IMR-90 (cell line): ENCODE measurements around the gene MAPK9. TPM values are rescaled to one million over a fixed set of nuclear protein-coding genes. Genes with fewer than 3 reads are reported as not detected.

Experiments used
- ATAC-seq: fragments of 200-7000 bp; cut with Tn5 transposase; 2 replicates; pipeline ENCODE4 v1.9.1; 2020; ENCODE audit warnings: low read depth, mild to moderate bottlenecking, moderate library complexity
- BruUV-seq: library from RNA; stranded (reverse); fragments of 400-500 nt; replicated peaks from 2 replicates; lab custom pipeline; 2021; lab: Mats Ljungman, UMichigan
- CTCF ChIA-PET: fragments of 300-600 bp; formaldehyde crosslinking; extraction: SDS; loops from one replicate; lab custom pipeline; 2021; ENCODE audit warnings: antibody characterized with exemption; lab: Yijun Ruan, JAX
- POLR2A ChIA-PET: fragments of 300-600 bp; sonication (Branson Sonifier 250); formaldehyde crosslinking; loops from one replicate; lab custom pipeline; 2022; ENCODE audit warnings: antibody characterized with exemption; ENCODE audit not compliant: unreplicated experiment; lab: Charles Lee
- DNase-seq: peaks from one replicate; pipeline ENCODE4 v3.0.0; 2013
- H2AFZ ChIP-seq: replicated peaks from 2 replicates; pipeline ENCODE3; 2013; ENCODE audit warnings: low read length, mild to moderate bottlenecking; ENCODE audit not compliant: poor library complexity
- H2AK5ac ChIP-seq: 2 replicates; pipeline ENCODE4 v1.6.1; 2013; ENCODE audit warnings: low read depth, low read length, inconsistent platforms
- H2AK9ac ChIP-seq: replicated peaks from 2 replicates; pipeline ENCODE3; 2013; ENCODE audit warnings: mild to moderate bottlenecking, low read depth, low read length, moderate library complexity; ENCODE audit not compliant: poor library complexity
- H2BK120ac ChIP-seq: 2 replicates; pipeline ENCODE4 v1.6.1; 2013; ENCODE audit warnings: low read depth, low read length, inconsistent platforms
- H2BK15ac ChIP-seq: 3 replicates; pipeline ENCODE4 v1.6.1; 2013; ENCODE audit warnings: low read depth, low read length, inconsistent platforms
- H2BK20ac ChIP-seq: 2 replicates; pipeline ENCODE4 v1.6.1; 2013; ENCODE audit warnings: low read depth, mild to moderate bottlenecking, inconsistent platforms, low read length, moderate library complexity
- H2BK5ac ChIP-seq: 2 replicates; pipeline ENCODE4 v1.6.1; 2013; ENCODE audit warnings: mild to moderate bottlenecking, low read depth, low read length, inconsistent platforms; ENCODE audit not compliant: poor library complexity, severe bottlenecking
- H3K14ac ChIP-seq: replicated peaks from 2 replicates; pipeline ENCODE4 v1.6.1; 2013; ENCODE audit warnings: low read depth, low read length, inconsistent platforms
- H3K18ac ChIP-seq: 2 replicates; pipeline ENCODE4 v1.6.1; 2013; ENCODE audit warnings: low read depth, low read length, control low read depth
- H3K23ac ChIP-seq: 2 replicates; pipeline ENCODE4 v1.6.1; 2013; ENCODE audit warnings: low read depth, low read length, inconsistent platforms
- H3K27ac ChIP-seq: 2 replicates; pipeline ENCODE4 v1.5.1; 2013; ENCODE audit warnings: mild to moderate bottlenecking, control low read depth, low read length; ENCODE audit not compliant: insufficient read depth
- H3K27me3 ChIP-seq: 2 replicates; pipeline ENCODE4 v1.6.1; 2013; ENCODE audit warnings: low read length; ENCODE audit not compliant: control insufficient read depth, insufficient read depth
- H3K36me3 ChIP-seq: 2 replicates; pipeline ENCODE4 v1.6.1; 2013; ENCODE audit warnings: low read length, mixed read lengths; ENCODE audit not compliant: control insufficient read depth, insufficient read depth
- H3K4ac ChIP-seq: 2 replicates; pipeline ENCODE4 v1.6.1; 2013; ENCODE audit warnings: low read depth, low read length, inconsistent platforms
- H3K4me1 ChIP-seq: 2 replicates; pipeline ENCODE4 v1.6.1; 2013; ENCODE audit warnings: low read length, mixed read lengths; ENCODE audit not compliant: control insufficient read depth, insufficient read depth
- H3K4me2 ChIP-seq: 2 replicates; pipeline ENCODE4 v1.6.1; 2013; ENCODE audit warnings: low read depth, mild to moderate bottlenecking, control low read depth, low read length, moderate library complexity
- H3K4me3 ChIP-seq: 2 replicates; pipeline ENCODE4 v1.5.1; 2013; ENCODE audit warnings: low read depth, mild to moderate bottlenecking, control low read depth, low read length, moderate library complexity; ENCODE audit not compliant: insufficient read depth
- H3K56ac ChIP-seq: 2 replicates; pipeline ENCODE4 v1.6.1; 2013; ENCODE audit warnings: low read length, inconsistent platforms; ENCODE audit not compliant: insufficient read depth; ENCODE audit errors: extremely low read depth
- H3K79me1 ChIP-seq, 2 experiments: 2 replicates each; pipeline ENCODE4 v1.6.1; 2013; ENCODE audit warnings: low read length in 2 of 2, inconsistent platforms in 1 of 2, low read depth in 1 of 2
- H3K9ac ChIP-seq: 2 replicates; pipeline ENCODE4 v1.6.1; 2013; ENCODE audit warnings: low read depth, low read length, control low read depth
- H3K9me1 ChIP-seq: 2 replicates; pipeline ENCODE4 v1.6.1; 2013; ENCODE audit warnings: low read length, inconsistent platforms; ENCODE audit not compliant: insufficient read depth
- H3K9me3 ChIP-seq: 2 replicates; pipeline ENCODE4 v1.6.1; 2013; ENCODE audit warnings: low read length; ENCODE audit not compliant: control insufficient read depth, insufficient read depth
- H4K20me1 ChIP-seq: 2 replicates; pipeline ENCODE4 v1.6.1; 2013; ENCODE audit warnings: low read length, inconsistent platforms; ENCODE audit not compliant: insufficient read depth
- H4K5ac ChIP-seq: 2 replicates; pipeline ENCODE4 v1.6.1; 2013; ENCODE audit warnings: mild to moderate bottlenecking, low read depth, low read length, control low read depth
- H4K8ac ChIP-seq, 2 experiments: 2 replicates each; pipeline ENCODE4 v1.6.1; 2013; ENCODE audit warnings: low read depth in 2 of 2, low read length in 2 of 2, control low read depth in 1 of 2, inconsistent platforms in 1 of 2
- H4K91ac ChIP-seq: 2 replicates; pipeline ENCODE4 v1.6.1; 2013; ENCODE audit warnings: low read depth, low read length, inconsistent platforms; ENCODE audit not compliant: insufficient read depth
- CTCF ChIP-seq: conservative IDR thresholded peaks from 2 replicates; pipeline ENCODE4 v1.5.1; 2012; ENCODE audit warnings: mild to moderate bottlenecking, low read depth, low read length, improper control_type of control experiment
- NFE2L2 ChIP-seq: fragments of 150-350 bp; IDR thresholded peaks from 2 replicates; pipeline ENCODE4 v1.6.1; 2016; ENCODE audit warnings: low read depth, mild to moderate bottlenecking, low read length
- WGBS, 2 experiments: methylation state at CpG; one replicate each; pipeline versions ENCODE4 v1.1.5 to v1.1.7; 2013; ENCODE audit warnings: missing lambda C conversion rate in 2 of 2; ENCODE audit not compliant: insufficient read length in 1 of 2; ENCODE audit errors: extremely low coverage in 2 of 2; 5-methylcytosine and 5-hydroxymethylcytosine counted together
- dilution Hi-C: fragments of 300-500 bp; cut with HindIII; formaldehyde crosslinking; loops from one replicate; pipeline ENCODE4 v1.14.3; 2018; ENCODE audit warnings: low sequenced_read_pairs; ENCODE audit not compliant: unreplicated experiment
- in situ Hi-C: fragments of 300-500 bp; cut with MboI; formaldehyde crosslinking; loops from 3 replicates; pipeline ENCODE4 v1.14.3; 2019; ENCODE audit warnings: low sequenced_read_pairs, inconsistent platforms, mixed read lengths
- intact Hi-C: fragments of 100-400 bp; cut with micrococcal nuclease; formaldehyde crosslinking; loops from 2 replicates; pipeline ENCODE4 v1.10.0; 2022
- polyA plus RNA-seq, 3 experiments: library from polyadenylated mRNA; depleted of rRNA; stranded (reverse); fragments of >200 nt; gene quantifications; 2 replicates each; pipeline ENCODE4 v1.2.3, GENCODE V29; 2012; ENCODE audit warnings: low replicate concordance in 1 of 3
- total RNA-seq: library from RNA; depleted of rRNA; stranded (reverse); fragments of >200 nt; gene quantifications from 2 replicates; pipeline ENCODE4 v1.2.3, GENCODE V29; 2012

The MAPK9 gene
- total and polyA plus RNA-seq, 2 of the 4 experiments (the other 2 are of a cell fraction): 22.9 to 23.3 TPM

GRCh38 chr5:180291234-180291940, 496 bp downstream of the MAPK9 start:
- Histone ChIP-seq H2BK120ac (no peak overlapping the region), H4K20me1 (peaks cover 15% of the 10 kb centered on the region), H3K4ac (0 out of 2 replicates have a peak overlapping the region, but pooled peaks have one; percentile 9), H3K56ac (0 out of 2 replicates have a peak overlapping the region, but pooled peaks have one; percentile 3), H2BK15ac (no peak overlapping the region), H3K4me3 (peak overlapping the region; percentile 94), H4K5ac (no peak overlapping the region), H3K27me3 (no peaks in the 10 kb centered on the region), H3K27ac (peak overlapping the region; percentile 26; the same call in 1 of the 2 replicates), H3K36me3 (no peaks in the 10 kb centered on the region), H2AK5ac (no peak overlapping the region), H2AFZ (peak overlapping the region; percentile 90), H3K23ac (peak overlapping the region; percentile 11; the same call in 1 of the 2 replicates), H3K18ac (no peak overlapping the region), H3K4me2 (peak overlapping the region; percentile 56), H3K9me1 (peaks cover 6% of the 10 kb centered on the region; the same call in 1 of the 2 replicates), H3K79me1 (peaks cover 32 to 49% of the 10 kb centered on the region in 2 experiments), H3K9me3 (no peaks in the 10 kb centered on the region), H3K14ac (no peak overlapping the region), H3K9ac (peak overlapping the region; percentile 61), H2BK5ac (no peak overlapping the region), H4K91ac (no peak overlapping the region), H2BK20ac (no peak overlapping the region), H2AK9ac (peak overlapping the region; percentile 67), H3K4me1 (peaks cover 4% of the 10 kb centered on the region; the same call in 1 of the 2 replicates), H4K8ac (no peak overlapping the region)
- dilution Hi-C loops: no loop called here
- ChIA-PET CTCF (interaction anchor here (2.0 kb wide), 1 partner anchor 327 kb away, joined by 4 read pairs; no protein-coding TSS in a partner anchor), POLR2A (no interaction called here)
- 0% methylated on average over 17 of the region's 68 CpGs; no CpG with 5 or more reads in 1 of the 2 experiments for WGBS, 2 experiments
- no TSS peak for BruUV-seq
- TF ChIP-seq NFE2L2 (no peak), CTCF (peak; percentile 30; the same call in 1 of the 2 replicates)
- intact Hi-C loops: no loop called here
- in situ Hi-C loops: loop anchor here (5.0 kb wide), 1 partner anchor 181 kb away; no protein-coding TSS in a partner anchor
- peak; percentile 60 for ATAC-seq
- DNase-seq: no peak
